Caco-2 (cell line): Measurements from ENCODE around the gene H2AZ2. TPM values are rescaled to one million over a fixed set of nuclear protein-coding genes. Genes with fewer than 3 reads are reported as not detected.

Experiments used
- BruUV-seq: library from RNA; stranded (reverse); fragments of 400-500 nt; replicated peaks from 2 replicates; lab custom pipeline; 2021; lab: Mats Ljungman, UMichigan
- CTCF ChIA-PET: fragments of 300-600 bp; sonication (Branson Sonifier 250); formaldehyde crosslinking; loops from one replicate; lab custom pipeline; 2022; ENCODE audit warnings: antibody characterized with exemption; lab: Charles Lee
- POLR2A ChIA-PET: fragments of 300-600 bp; sonication (Branson Sonifier 250); formaldehyde crosslinking; loops from one replicate; lab custom pipeline; 2022; ENCODE audit warnings: antibody characterized with exemption; lab: Charles Lee
- DNase-seq, 2 experiments: peaks; one replicate each; pipeline versions ENCODE4 v3.0.0 to v3.0.0-alpha.2; 2020 to 2022
- H3K27me3 ChIP-seq: replicated peaks from 2 replicates; pipeline ENCODE4 v1.6.0; 2011; ENCODE audit warnings: low read length; ENCODE audit not compliant: control insufficient read depth, insufficient read depth
- H3K36me3 ChIP-seq: 2 replicates; pipeline ENCODE4 v1.5.1; 2011; ENCODE audit warnings: low read length; ENCODE audit not compliant: control insufficient read depth, insufficient read depth
- H3K4me1 ChIP-seq: fragments of 250-450 bp; sonication (Bioruptor Pico); 2 replicates; pipeline ENCODE4 v1.5.1; 2020; ENCODE audit warnings: mild to moderate bottlenecking
- H3K4me3 ChIP-seq: 2 replicates; pipeline ENCODE4 v1.5.1; 2011; ENCODE audit warnings: low read depth, mild to moderate bottlenecking, control low read depth, low read length
- H3K9me3 ChIP-seq: fragments of 250-450 bp; sonication (Bioruptor Pico); 2 replicates; pipeline ENCODE4 v1.5.1; 2020; ENCODE audit warnings: mild to moderate bottlenecking, moderate library complexity
- H3K27ac Mint-ChIP-seq: one replicate; pipeline ENCODE4 v1.8.0; 2022; ENCODE audit warnings: mixed read lengths; ENCODE audit not compliant: unreplicated experiment
- H3K27me3 Mint-ChIP-seq: one replicate; pipeline ENCODE4 v1.8.0; 2022; ENCODE audit warnings: mixed read lengths; ENCODE audit not compliant: insufficient read depth, unreplicated experiment
- H3K36me3 Mint-ChIP-seq: one replicate; pipeline ENCODE4 v1.8.0; 2022; ENCODE audit warnings: mild to moderate bottlenecking, mixed read lengths; ENCODE audit not compliant: insufficient read depth, unreplicated experiment
- H3K4me1 Mint-ChIP-seq: one replicate; pipeline ENCODE4 v1.8.0; 2022; ENCODE audit warnings: low read depth, mixed read lengths; ENCODE audit not compliant: unreplicated experiment
- H3K4me3 Mint-ChIP-seq: one replicate; pipeline ENCODE4 v1.8.0; 2022; ENCODE audit warnings: mild to moderate bottlenecking, moderate library complexity, mixed read lengths; ENCODE audit not compliant: unreplicated experiment
- H3K9me3 Mint-ChIP-seq: one replicate; pipeline ENCODE4 v1.8.0; 2022; ENCODE audit warnings: mixed read lengths; ENCODE audit not compliant: unreplicated experiment
- intact Hi-C: fragments of 100-400 bp; cut with micrococcal nuclease; formaldehyde crosslinking; loops from one replicate; pipeline ENCODE4 v1.10.0; 2022; ENCODE audit not compliant: unreplicated experiment
- total RNA-seq: library from RNA; stranded (reverse); gene quantifications from 2 replicates; pipeline ENCODE4 v1.2.3, GENCODE V29; 2022
- TF ChIP-seq, protein P1 (sequence below), 2 experiments: fragments of 200-600 bp in 1 of 2; IDR thresholded peaks; 1 replicate in 1 of 2; 2 replicates in 1 of 2; pipeline versions ENCODE4 v1.5.1 to v1.8.0; 2011 to 2022; ENCODE audit warnings: antibody characterized with exemption in 1 of 2, control low read depth in 1 of 2, inconsistent platforms in 1 of 2, low read depth in 1 of 2, low read length in 1 of 2, mild to moderate bottlenecking in 1 of 2, moderate library complexity in 1 of 2; ENCODE audit not compliant: insufficient read depth in 1 of 2, severe bottlenecking in 1 of 2, unreplicated experiment in 1 of 2

The H2AZ2 gene
- total RNA-seq, 1 experiment from 2014 or later, result 244 TPM

DNA sequence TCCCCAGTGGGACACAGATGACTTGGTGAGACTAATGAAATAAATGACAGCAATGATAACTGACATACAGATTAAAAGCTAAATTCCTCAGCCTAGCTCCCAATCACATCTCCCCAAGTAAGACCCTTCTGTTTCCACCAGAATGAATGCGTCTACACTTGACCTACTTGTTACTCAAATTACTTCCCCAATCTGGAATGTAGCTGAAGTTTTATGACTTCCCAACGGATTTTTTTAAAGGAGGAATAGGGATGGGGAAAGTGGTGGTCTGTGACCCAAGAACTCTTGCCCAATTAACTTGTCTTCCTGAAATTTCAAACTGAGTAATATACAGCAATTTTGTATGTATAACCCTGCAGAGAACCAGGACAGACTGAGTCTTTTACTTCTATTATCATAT, 9.1 kb downstream of the H2AZ2 start:
- H3K27me3 ChIP-seq, result no peaks in the 10 kb centered on the region
- POLR2A ChIA-PET, result no interaction called here
- H3K36me3 ChIP-seq, result no peaks in the 10 kb centered on the region; the same call in 1 of the 2 replicates
- H3K4me1 ChIP-seq, result no peaks in the 10 kb centered on the region
- TF ChIP-seq, protein P1, sequence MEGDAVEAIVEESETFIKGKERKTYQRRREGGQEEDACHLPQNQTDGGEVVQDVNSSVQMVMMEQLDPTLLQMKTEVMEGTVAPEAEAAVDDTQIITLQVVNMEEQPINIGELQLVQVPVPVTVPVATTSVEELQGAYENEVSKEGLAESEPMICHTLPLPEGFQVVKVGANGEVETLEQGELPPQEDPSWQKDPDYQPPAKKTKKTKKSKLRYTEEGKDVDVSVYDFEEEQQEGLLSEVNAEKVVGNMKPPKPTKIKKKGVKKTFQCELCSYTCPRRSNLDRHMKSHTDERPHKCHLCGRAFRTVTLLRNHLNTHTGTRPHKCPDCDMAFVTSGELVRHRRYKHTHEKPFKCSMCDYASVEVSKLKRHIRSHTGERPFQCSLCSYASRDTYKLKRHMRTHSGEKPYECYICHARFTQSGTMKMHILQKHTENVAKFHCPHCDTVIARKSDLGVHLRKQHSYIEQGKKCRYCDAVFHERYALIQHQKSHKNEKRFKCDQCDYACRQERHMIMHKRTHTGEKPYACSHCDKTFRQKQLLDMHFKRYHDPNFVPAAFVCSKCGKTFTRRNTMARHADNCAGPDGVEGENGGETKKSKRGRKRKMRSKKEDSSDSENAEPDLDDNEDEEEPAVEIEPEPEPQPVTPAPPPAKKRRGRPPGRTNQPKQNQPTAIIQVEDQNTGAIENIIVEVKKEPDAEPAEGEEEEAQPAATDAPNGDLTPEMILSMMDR (IDR thresholded peaks at IDR 0.05; ENCODE audit: insufficient read depth in 1 of 2, low read depth in 1 of 2, low read length in 1 of 2, severe bottlenecking in 1 of 2, unreplicated experiment in 1 of 2), result no peak
- intact Hi-C loops, result no loop called here
- CTCF ChIA-PET, result no interaction called here
- peaks cover 67% of the 10 kb centered on the region for H3K36me3 Mint-ChIP-seq
- no TSS peak for BruUV-seq
- DNase-seq, result no peak
- H3K9me3 Mint-ChIP-seq, result no peaks in the 10 kb centered on the region
- no peaks in the 10 kb centered on the region for H3K9me3 ChIP-seq
- no peak overlapping the region for H3K4me3 ChIP-seq
- H3K27me3 Mint-ChIP-seq, result no peaks in the 10 kb centered on the region
- H3K27ac Mint-ChIP-seq, result no peak overlapping the region
- H3K4me1 Mint-ChIP-seq, result peaks cover 7% of the 10 kb centered on the region
- no peak overlapping the region for H3K4me3 Mint-ChIP-seq

DNA sequence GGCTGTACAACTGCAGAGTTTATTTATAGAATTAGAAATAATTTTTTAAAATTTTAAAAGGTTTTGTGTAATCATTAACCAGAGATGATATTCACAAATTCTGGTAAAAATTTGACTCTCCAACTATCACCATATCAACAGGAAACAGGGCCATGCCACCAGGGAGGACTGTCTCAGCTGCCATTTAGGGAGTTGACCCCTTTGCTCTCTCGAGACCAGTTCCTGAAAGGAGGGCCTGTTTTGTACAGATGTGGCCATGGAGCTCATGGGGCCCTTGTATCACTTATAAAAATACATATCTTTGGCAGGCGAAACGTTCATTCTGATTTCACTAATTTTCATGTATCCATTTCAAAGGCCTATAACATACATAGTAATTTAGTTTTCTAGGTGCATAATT, 20.3 kb downstream of the H2AZ2 start:
- peaks cover 51% of the 10 kb centered on the region for H3K36me3 Mint-ChIP-seq
- H3K27ac Mint-ChIP-seq, result no peak overlapping the region
- Histone ChIP-seq H3K27me3 (no peaks in the 10 kb centered on the region), H3K4me3 (no peak overlapping the region), H3K4me1 (no peaks in the 10 kb centered on the region), H3K36me3 (peaks cover 3% of the 10 kb centered on the region; the same call in 1 of the 2 replicates), H3K9me3 (no peaks in the 10 kb centered on the region)
- H3K27me3 Mint-ChIP-seq, result no peaks in the 10 kb centered on the region
- TF ChIP-seq, protein P1 (IDR thresholded peaks at IDR 0.05; ENCODE audit: insufficient read depth in 1 of 2, low read depth in 1 of 2, low read length in 1 of 2, severe bottlenecking in 1 of 2, unreplicated experiment in 1 of 2), result no peak
- CTCF ChIA-PET, result no interaction called here
- no peaks in the 10 kb centered on the region for H3K4me1 Mint-ChIP-seq
- intact Hi-C loops, result no loop called here
- no peak overlapping the region for H3K4me3 Mint-ChIP-seq
- no peaks in the 10 kb centered on the region for H3K9me3 Mint-ChIP-seq
- no TSS peak for BruUV-seq
- DNase-seq, result no peak
- POLR2A ChIA-PET, result interaction anchor here (1.6 kb wide), 1 partner anchor 254 kb away, joined by 4 read pairs; the partner anchor contains the start of gene DDX56

DNA sequence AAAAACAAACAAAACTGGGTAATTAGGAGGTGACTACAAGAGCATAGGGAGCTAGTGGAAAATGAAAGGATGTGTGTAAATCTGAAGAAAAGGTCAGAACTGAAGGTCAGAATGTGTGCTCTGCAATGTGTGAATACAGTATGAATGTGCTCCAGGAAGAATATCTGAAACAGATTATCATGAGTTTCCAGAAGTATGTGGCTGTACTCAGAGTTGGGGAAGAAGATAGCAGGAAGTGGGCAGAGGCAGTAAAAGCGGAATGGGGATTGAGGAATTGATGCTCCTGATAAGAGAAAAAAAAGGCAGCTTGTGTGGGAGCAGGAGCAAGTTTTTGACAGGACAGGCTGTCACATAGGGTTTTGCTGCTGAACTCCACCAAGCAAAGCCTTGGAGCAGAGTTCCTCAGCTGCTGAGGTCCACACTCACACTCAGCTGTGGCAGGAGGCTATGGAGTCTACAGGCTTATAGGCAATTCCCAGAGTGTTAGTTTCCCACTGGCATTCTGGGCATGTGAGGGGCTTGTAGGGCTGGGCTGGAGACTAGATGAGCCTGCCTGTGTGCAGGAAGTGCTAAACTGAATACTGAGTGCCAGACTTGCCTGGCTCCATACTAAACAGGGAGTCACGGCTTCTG, 22.9 kb downstream of the H2AZ2 start:
- Mint-ChIP-seq H3K4me1 (no peaks in the 10 kb centered on the region), H3K4me3 (no peak overlapping the region), H3K27me3 (no peaks in the 10 kb centered on the region), H3K36me3 (peaks cover 41% of the 10 kb centered on the region), H3K27ac (no peak overlapping the region), H3K9me3 (no peaks in the 10 kb centered on the region)
- TF ChIP-seq, protein P1 (IDR thresholded peaks at IDR 0.05; ENCODE audit: insufficient read depth in 1 of 2, low read depth in 1 of 2, low read length in 1 of 2, severe bottlenecking in 1 of 2, unreplicated experiment in 1 of 2), result no peak
- Histone ChIP-seq H3K4me3 (no peak overlapping the region), H3K4me1 (no peaks in the 10 kb centered on the region), H3K36me3 (peaks cover 3% of the 10 kb centered on the region; the same call in 1 of the 2 replicates), H3K27me3 (no peaks in the 10 kb centered on the region), H3K9me3 (no peaks in the 10 kb centered on the region)
- DNase-seq, result no peak
- CTCF ChIA-PET, result no interaction called here
- POLR2A ChIA-PET, result no interaction called here
- no TSS peak for BruUV-seq
- intact Hi-C loops, result no loop called here
